Measurements from ENCODE around the gene DTX1. TPM values are rescaled to one million over a fixed set of nuclear protein-coding genes. Genes with fewer than 3 reads are reported as not detected.

The DTX1 gene
- total RNA-seq, 1 experiment from 2014 or later: 0.44 TPM

GRCh38 chr12:113108308-113108707, 51.8 kb downstream of the DTX1 start:
- CTCF ChIA-PET: no interaction called here
- POLR2A ChIA-PET: no interaction called here
- in situ Hi-C loops (cut with HindIII; ENCODE audit: low pct_unique_long_range_greater_than_20kb, low sequenced_read_pairs): no loop called here

GRCh38 chr12:113109360-113109759, 52.8 kb downstream of the DTX1 start:
- BruUV-seq (replicated peaks): no TSS peak
- CTCF ChIA-PET: no interaction called here
- Histone ChIP-seq H3K4me1 (ENCODE audit: control insufficient read depth, insufficient read depth, low read length) (no peaks in the 10 kb centered on the region), H3K4me3 (ENCODE audit: low read depth in 2 of 2, low read length in 2 of 2) (no peak overlapping the region), H3K36me3 (ENCODE audit: control insufficient read depth, insufficient read depth, low read length) (no peaks in the 10 kb centered on the region), H3K27ac (ENCODE audit: low read length) (no peak overlapping the region), H3K27me3 (ENCODE audit: control insufficient read depth, insufficient read depth, low read length) (no peaks in the 10 kb centered on the region), H3K9me3 (ENCODE audit: control insufficient read depth, insufficient read depth, low read depth, low read length) (no peaks in the 10 kb centered on the region)
- intact Hi-C loops (cut with micrococcal nuclease; ENCODE audit: unreplicated experiment): no loop called here
- no peak for DNase-seq (ENCODE audit: low read depth, low spot score)
- POLR2A ChIA-PET: no interaction called here
- in situ Hi-C loops (cut with HindIII; ENCODE audit: low pct_unique_long_range_greater_than_20kb, low sequenced_read_pairs): no loop called here
- ATAC-seq: no peak
- TF ChIP-seq TCF7L2 (IDR thresholded peaks at IDR 0.05; ENCODE audit: low read depth, low read length): no peak
- TF ChIP-seq POLR2AphosphoS5 (IDR thresholded peaks at IDR 0.05; ENCODE audit: low read depth, low read length): no peak
- no peak for TF ChIP-seq REST (IDR thresholded peaks at IDR 0.05; ENCODE audit: insufficient read depth in 1 of 2, low read depth in 2 of 2, low read length in 1 of 2)
- no peak for TF ChIP-seq SIN3A (IDR thresholded peaks at IDR 0.05; ENCODE audit: borderline replicate concordance, insufficient read depth, low read depth, low read length)
- TF ChIP-seq CTCF (IDR thresholded peaks at IDR 0.05): no peak

More at GRCh38 chr12:113108308-113108707, 51.8 kb downstream of the DTX1 start:
- no TSS peak for BruUV-seq (replicated peaks)
- no peak overlapping the region for H3K27ac ChIP-seq (ENCODE audit: low read length)
- no peaks in the 10 kb centered on the region for H3K27me3 ChIP-seq (ENCODE audit: control insufficient read depth, insufficient read depth, low read length)
- ATAC-seq (no peak), DNase-seq (ENCODE audit: low read depth, low spot score) (no peak)
- no peak overlapping the region for H3K4me3 ChIP-seq (ENCODE audit: low read depth in 2 of 2, low read length in 2 of 2)
- TF ChIP-seq SIN3A (IDR thresholded peaks at IDR 0.05; ENCODE audit: borderline replicate concordance, insufficient read depth, low read depth, low read length): no peak
- TF ChIP-seq CTCF (IDR thresholded peaks at IDR 0.05): no peak
- TF ChIP-seq REST (IDR thresholded peaks at IDR 0.05; ENCODE audit: insufficient read depth in 1 of 2, low read depth in 2 of 2, low read length in 1 of 2): no peak
- TF ChIP-seq TCF7L2 (IDR thresholded peaks at IDR 0.05; ENCODE audit: low read depth, low read length): no peak
- TF ChIP-seq POLR2AphosphoS5 (IDR thresholded peaks at IDR 0.05; ENCODE audit: low read depth, low read length): no peak
- intact Hi-C loops (cut with micrococcal nuclease; ENCODE audit: unreplicated experiment): no loop called here
- H3K4me1 ChIP-seq (ENCODE audit: control insufficient read depth, insufficient read depth, low read length): no peaks in the 10 kb centered on the region
- no peaks in the 10 kb centered on the region for H3K36me3 ChIP-seq (ENCODE audit: control insufficient read depth, insufficient read depth, low read length)
- no peaks in the 10 kb centered on the region for H3K9me3 ChIP-seq (ENCODE audit: control insufficient read depth, insufficient read depth, low read depth, low read length)
